DMS 273 (cell line): Measurements from ENCODE around the gene GOLGA8N.
"Not testable (repeated sequence)": the region's sequence is repeated elsewhere in the genome, so short reads cannot be mapped to it uniquely, and the experiment has no call there.

Experiments used
- DNase-seq: peaks from one replicate; lab custom pipeline; 2025; ENCODE audit not compliant: unreplicated experiment; lab: John Stamatoyannopoulos, UW

Gene GOLGA8N

DNA sequence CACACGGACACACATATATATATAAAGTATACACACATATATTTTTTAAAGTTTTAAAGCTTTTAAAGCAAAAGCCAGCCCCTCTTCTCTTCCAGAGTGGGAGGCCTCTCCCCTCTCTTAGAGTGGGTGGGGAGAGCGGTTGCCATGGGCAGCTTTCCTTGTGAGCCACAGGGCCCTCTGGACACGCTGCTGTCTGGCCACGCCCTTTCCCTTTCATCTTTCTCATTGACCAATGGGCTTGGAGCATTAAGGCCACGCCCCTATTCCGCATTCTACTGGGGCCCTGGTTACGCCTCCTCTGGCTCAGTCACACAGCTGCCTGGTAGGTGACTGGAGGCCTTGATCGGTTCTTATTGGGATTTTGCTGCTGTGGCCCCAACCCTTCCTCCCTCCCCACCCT lies at the start of gene GOLGA8N:
Gene GOLGA8N (plus strand): TSS at position 306 of the 400 bp plus-strand sequence.
- DNase-seq = not testable (repeated sequence)

DNA sequence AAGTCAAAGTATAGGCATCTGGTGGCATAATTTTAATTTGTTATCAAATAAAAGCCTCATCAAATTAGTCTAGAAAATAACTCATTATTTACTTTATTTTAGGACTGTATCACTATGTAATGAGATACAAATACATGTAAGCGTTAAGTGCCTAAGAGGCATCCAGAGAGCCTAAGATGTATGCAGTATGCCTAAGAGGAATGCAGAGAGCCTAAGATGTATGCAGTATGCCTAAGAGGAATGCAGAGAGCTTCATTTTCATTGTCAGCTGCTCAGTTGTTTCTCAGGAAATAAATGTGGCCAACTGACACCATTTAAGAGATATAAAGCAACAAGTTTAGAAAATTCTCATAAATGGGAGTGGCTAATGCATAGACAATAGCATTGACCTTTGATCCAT lies 49.8 kb upstream of the GOLGA8N start:
- not testable (repeated sequence) for DNase-seq

DNA sequence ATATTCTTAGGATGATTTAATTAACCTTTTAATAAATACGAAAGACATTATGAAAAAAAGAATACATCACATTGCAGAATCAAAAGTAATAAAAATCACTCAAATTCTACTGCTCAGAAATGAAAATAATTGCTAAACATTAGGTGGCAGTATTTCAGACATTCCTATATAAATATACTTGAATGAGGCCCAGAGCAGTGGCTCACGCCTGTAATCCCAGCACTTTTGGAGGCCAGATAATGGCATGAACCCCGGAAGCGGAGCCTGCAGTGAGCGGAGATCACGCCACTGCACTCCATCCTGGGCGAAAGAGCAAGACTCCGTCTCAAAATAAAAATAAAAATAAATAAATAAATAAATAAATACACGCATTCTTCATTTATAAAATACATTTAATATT lies 48.1 kb upstream of the GOLGA8N start:
- not testable (repeated sequence) for DNase-seq

DNA sequence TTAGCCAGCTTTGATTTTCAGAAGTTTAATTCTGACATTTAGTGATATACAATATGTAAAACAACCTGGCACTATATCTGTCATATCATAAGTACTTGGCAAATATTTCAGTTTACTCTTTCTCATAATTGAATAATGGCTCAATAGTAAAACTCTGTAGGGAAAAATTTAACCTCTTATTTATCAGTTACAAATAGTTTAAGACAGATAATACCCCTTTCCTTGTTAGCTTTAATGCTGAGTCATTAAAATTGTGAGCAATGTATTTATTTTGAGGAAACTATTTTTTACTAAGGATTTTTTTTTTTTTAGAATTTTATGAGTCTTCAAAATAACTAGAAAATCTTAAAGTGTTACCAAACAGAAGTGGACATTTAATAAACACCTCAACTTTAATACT lies 38.7 kb upstream of the GOLGA8N start:
- DNase-seq = not testable (repeated sequence)

DNA sequence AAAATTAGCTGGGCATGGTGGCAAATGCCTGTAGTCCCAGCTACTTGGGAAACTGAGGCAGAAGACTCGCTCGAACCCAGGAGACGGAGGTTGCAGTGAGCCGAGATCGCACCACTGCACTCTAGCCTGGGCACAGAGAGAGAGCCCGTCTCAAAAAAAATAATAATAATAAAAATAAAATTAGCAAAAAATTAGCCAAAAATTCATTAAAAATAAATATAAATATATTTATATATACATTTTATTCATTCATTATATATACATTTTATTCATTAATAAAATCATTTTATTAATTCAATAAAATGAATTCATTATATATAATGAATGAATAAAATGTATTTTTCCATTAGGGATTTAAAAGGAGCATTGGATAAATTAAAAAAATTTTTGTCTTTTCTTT lies 31.1 kb upstream of the GOLGA8N start:
- not testable (repeated sequence) for DNase-seq

DNA sequence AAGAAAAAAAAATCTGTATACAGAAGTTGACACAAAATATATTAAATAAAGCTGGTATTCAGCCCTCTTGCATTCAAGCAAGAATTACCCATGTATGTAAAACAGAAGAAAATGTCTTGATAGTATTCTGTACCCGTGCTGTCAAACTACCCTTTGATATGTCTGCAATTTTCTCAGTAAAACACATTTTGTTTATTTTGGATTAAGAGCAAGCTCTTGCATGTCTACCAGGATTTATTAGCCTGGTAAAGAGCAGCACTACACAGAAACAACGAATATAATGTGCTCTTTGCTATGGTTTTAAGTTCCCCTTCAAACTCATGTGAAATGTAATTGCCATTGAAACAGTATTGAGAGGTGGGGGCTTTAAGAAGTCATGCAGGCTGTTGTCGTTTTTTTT lies 24.3 kb upstream of the GOLGA8N start:
- not testable (repeated sequence) for DNase-seq

DNA sequence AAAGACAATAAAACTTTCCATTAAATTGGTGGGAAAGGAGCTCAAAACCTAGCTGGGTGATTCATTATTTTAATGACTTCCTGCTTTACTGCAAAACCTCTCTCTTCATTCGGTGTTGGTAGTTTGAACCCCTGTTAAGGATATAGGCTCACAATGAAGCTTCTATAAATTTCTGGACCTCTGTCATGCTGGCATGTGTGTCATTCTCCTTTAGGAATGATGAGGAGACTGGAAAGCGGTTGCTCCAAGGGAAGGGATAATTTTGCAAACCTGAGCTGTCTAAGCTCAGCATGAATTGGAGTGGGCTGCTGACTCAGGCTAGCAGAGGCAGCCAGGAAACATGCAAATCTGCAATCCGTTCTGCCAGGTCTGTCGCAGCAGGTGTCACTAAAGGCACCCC lies 14.8 kb upstream of the GOLGA8N start:
- DNase-seq = not testable (repeated sequence)

DNA sequence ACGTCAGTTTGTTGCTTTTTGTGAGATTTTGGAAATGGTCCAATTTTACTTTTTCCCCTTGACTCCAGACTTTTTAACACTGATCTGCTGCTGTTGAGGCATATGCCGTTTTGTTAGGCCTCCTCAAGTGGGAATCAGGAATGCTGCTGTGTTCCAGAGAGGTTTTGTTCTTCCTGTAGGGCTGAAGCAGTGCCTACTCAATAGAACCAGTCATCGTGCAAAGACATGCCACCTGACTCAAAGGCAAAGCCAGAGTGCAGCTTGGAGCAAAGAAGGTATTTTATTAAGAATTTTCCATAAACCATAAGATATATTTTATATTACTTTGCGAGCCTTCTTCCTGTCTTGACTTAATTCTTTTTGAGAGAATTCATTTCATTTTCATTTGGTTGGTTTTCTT lies 7.4 kb upstream of the GOLGA8N start:
- not testable (repeated sequence) for DNase-seq

DNA sequence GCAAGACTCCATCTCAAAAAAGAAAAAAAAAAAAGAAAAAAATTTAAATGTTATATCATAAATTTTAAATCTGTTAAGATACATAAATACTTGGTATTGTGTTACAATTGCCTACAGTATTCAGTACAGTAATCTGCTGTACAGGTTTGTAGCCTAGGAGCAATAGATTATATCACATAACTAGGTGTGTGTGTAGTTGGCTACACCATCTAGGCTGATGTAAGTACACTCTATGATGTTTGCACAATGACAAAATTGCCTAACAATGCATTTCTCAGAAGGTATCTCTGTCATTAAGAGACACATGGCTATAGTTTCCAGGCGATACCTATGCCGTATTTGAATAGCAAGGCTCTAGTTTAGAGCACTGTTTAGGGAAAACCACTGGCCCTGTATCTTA lies 16.3 kb downstream of the GOLGA8N start:
- DNase-seq = not testable (repeated sequence)

DNA sequence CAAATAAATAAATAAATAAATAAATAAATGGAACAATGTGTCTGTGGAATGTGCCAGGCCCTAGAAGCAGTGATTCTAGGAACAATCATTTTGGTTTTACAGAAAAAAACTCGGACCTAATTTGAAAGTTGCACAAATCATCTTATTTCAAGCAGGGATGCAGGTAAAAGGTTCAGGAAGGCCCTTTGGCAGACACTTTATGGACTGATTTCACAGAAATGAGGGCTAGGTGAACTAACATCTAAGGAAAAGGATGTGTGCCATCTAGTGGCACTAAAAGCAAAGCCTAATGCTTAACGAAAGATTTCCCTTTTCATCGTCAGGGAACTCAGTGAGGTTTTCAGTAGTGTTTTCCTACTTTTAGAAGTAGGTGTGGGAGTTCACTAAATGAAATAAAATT lies 17.5 kb downstream of the GOLGA8N start:
- not testable (repeated sequence) for DNase-seq

DNA sequence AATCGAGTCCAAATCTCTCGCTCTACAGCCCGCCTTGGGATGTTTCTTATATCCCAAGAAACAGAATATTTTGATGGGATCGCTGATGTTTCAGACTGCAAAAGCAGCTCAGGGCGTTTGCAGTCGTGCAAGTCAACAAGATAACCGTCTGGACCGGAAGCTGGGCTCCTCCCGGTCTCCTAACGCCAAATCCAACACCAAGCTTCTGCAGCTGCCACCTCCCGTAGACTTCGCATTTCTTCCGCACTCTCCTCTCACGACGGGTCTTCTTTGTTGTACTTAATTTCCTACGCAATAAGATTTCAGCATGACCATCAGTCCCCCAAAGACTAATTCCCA lies 21.4 kb downstream of the GOLGA8N start:
- not testable (repeated sequence) for DNase-seq

DNA sequence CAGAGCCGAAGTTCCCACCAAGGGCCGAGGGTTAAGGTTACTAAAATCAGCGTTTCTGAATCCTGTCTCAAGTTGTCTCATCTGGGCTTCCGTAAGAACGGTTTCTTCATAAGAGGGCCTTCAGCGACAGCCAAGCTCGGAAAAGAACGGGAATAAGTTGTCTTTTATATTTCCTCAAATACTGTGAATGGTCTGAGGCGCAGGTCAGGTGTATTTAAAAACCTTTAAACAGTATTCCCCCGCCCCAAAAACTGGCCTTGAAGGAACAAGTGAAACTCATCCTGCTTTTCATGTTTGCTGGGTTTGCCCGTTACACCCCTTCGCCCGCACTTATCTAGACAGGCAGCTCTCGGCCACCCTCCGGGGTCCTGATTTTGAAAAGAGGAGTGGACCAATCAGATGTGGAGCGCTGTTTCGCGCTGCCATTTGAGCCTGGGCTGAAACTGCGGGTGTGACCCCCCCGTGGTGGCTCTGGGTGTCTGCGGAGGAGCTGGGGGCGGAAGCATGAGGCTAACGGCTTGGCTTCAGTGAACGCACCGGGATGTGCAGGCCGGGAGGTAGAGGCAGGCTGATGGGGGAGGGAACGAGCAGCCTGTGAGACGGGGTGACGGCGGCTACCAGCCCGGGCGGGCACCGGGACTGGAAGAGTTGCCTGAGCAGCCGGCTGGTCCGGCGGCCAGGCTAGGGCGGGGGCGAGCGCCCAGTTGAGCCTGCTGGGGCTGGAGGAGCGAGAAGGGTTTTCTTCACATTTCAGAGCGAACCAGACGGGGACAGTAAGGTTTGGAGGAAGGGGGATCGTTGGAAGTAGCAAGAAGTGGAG lies 22.0 kb downstream of the GOLGA8N start, which contains the start of gene ARHGAP11A:
Gene ARHGAP11A (plus strand): TSS at position 454 of the 820 bp plus-strand sequence. CDS start 708 bp downstream, outside the sequence.
- not testable (repeated sequence) for DNase-seq

DNA sequence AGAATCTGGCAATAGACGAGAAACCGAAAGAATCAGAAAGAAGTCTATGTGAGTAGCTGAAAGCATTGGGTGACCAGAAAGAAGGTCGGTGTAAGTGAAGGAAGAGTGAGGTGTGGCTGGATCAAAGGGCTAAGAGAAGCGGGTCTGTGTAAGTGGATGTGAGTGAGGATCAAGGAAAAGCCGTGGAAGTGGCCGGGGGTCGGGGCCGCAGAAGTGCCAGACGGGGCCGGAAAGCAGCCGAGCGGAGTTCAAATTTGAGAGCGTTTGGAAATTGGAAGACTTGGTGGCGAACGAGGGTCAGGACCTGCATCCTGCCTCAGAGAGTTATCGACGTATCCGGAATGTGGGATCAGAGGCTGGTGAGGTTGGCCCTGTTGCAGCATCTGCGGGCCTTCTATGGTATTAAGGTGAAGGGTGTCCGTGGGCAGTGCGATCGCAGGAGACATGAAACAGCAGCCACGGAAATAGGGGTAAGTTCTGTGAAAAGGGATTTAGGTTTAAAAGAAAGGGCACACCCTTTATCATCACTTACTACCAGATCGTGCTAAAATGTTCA lies 22.7 kb downstream of the GOLGA8N start:
- not testable (repeated sequence) for DNase-seq

DNA sequence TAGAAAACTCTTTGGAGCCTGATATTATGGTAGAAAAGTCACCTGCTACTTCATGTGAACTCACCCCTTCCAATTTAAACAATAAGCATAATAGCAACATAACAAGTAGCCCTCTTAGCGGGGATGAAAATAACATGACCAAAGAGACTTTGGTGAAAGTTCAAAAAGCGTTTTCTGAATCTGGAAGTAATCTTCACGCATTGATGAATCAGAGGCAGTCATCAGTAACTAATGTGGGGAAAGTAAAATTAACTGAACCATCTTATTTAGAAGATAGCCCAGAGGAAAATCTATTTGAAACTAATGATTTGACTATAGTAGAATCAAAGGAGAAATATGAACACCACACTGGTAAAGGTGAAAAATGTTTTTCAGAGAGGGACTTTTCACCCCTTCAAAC lies 43.2 kb downstream of the GOLGA8N start:
- DNase-seq = no peak

DNA sequence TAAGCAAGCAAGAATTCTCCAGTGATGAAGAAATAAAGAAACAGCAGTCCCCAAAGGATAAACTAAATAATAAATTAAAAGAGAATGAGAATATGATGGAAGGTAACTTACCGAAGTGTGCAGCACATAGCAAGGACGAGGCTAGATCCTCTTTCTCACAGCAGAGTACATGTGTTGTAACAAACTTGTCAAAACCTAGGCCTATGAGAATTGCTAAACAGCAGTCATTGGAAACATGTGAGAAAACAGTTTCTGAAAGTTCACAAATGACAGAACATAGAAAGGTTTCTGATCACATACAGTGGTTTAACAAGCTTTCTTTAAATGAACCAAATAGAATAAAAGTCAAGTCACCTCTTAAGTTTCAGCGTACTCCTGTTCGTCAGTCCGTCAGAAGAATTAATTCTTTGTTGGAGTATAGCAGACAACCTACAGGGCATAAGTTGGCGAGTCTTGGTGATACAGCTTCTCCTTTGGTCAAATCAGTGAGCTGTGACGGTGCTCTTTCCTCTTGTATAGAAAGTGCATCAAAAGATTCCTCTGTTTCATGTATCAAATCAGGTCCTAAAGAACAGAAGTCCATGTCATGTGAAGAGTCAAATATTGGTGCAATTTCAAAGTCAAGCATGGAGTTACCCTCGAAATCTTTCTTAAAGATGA lies 43.8 kb downstream of the GOLGA8N start:
- DNase-seq = no peak

DNA sequence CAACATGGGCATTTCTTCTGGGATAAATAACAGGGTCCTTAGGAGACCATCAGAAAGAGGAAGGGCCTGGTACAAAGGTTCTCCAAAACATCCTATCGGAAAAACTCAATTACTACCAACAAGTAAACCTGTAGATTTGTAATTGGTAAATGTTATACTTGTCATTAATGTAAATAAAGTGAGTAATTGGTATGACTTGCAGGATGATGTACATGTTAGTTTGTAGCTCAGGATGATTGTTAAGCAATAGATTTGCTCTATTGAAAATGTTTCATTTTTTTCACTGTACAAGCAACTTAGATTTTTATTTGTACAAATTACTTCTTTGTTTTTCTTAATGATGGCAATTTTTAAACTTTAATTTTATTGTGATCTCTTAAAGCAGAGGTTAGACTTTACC lies 44.4 kb downstream of the GOLGA8N start:
- no peak for DNase-seq

DNA sequence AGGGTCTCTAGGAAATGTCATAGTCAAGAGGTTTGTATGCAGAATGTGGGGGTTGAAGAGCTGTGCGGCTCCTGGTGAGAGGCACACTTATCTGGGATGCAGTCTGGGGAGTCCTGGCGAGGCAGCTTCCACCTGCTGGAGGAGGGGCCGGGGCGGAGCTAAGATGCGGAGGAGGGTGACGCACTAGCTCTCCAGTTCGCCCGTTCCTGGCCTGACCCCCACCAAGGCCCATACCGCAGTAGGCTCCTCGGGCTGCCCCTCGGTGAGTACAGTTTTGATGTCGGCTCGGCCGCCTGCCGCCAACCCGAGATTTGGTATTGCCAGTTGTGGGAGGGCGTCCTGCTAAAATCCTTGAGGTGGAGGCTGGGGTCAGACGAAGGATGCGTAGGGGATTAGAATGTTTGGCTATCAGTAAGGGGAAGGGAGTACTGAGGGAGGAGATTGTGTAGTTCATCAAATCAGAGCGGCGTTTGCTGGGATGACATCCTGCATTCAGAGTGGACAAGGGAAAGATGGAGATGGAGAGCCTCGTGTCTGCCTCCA lies 48.3 kb downstream of the GOLGA8N start, which contains the start of gene SCG5:
Gene SCG5 (plus strand): TSS at position 194 of the 543 bp plus-strand sequence. CDS start 1,883 bp downstream, outside the sequence.
- peak; percentile 23 for DNase-seq

DNA sequence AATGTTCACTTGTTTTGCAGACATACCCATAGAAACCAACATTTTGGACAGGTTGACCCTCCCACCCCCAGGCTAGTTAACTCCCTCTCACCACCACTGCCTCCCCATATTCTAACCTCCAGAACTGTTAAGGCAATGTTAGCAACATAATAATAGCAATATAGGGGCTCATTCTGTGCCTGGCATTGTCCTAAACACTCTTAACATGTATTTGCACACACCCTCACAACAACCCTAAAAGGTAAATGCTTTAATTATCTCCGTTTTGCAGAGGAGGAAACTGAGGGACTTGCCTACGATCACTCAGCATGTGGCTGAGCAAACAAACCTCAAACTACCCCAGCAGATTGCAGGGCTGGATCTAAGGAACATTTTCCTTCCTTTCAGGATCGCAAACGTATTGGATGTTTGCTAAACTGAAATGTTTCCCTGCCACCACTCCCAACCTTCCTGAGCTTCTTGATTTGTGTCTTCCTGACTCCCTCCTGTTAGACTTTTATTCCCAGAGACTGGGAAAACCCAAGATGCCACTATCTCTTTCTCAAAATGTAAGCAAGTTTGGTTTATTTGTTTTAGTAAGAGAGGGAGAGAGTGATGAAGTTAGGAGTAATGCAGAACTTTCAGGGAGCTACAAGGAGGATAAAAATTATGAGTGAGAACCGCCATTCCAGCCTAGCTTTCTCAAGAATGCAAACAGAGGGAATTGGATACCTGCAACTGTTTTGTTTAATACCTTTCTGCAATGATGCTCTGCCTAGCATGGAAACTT lies 49.6 kb downstream of the GOLGA8N start:
- no peak for DNase-seq

DNA sequence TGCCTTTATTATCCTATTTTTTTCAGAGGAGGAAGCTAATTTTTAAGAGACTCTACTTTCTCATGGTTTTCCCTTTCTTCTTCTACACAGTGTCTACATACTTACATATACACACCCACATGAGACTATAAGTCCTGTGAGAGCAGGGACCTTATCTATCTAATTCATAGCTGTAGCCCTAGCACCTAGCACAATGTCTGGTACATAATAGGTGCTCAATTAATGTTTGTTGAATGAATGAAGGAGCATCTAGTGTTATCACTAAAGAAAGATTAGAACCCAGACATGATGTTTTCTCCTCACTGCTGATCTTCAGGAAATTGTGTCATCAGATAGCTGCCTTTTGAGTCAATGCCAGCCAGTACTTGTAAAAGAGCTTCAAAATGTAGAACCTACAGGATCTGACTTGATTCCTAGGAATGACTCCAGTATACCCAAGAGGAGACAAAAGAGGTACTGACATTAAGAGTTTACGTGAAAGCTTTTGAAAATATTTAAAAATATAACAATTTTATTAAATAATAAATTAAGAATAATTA lies 50.7 kb downstream of the GOLGA8N start:
- DNase-seq = no peak

DNA sequence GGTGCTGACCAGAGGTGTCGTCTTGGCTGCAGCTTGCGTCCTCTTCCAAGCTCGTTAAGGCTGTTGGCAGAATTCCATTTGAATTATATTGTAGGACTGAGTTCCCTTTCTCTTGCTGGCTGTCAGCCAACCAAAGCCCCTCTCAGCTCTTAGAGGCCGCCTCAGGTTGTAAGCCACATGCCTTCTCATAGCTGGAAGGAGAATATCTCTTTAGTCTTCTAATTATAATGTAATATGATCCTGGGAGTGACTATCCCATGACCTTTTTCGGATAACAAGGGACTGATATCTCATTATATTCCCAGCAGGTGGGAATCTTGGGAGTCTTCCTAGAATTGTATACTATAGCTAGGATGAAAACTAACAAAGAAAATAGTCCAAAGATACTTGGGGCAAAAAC lies 53.0 kb downstream of the GOLGA8N start:
- DNase-seq = peak; percentile 29

DNA sequence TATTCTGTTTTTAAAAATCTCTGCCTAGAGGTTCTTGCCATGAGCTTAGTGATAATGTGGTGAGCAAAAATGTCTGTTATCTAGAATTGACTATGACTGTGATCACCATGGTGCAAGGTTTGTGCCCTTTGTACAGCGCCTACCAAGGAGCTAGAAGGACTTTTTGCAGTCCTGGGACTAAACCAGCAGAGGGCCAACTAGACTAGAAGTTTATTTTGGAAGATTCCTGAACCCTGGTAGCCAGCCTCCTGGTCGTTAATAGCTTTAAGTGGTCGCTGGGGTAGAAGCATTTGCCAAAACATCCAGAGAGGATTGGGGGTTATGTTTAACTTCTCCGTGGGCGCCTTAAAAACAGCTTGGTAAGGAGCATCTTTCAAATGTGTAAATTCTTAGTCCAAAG lies 56.1 kb downstream of the GOLGA8N start:
- DNase-seq = peak; percentile 37
